Sigmoid colon (tissue), 7 donors: ENCODE measurements around the gene SLC14A1. TPM values are rescaled to one million over a fixed set of nuclear protein-coding genes. Genes with fewer than 3 reads are reported as not detected.

ENCODE experiments used
- DNase-seq: peaks from one replicate; pipeline ENCODE4 v3.0.0-alpha.2; 2019
- H3K27ac ChIP-seq, 4 donors: fragments of 200-600 bp; sonication (generic); one replicate each; pipeline ENCODE4 v1.5.1; 2016 to 2019; ENCODE audit warnings: mild to moderate bottlenecking in 1 of 4
- H3K27me3 ChIP-seq, 3 donors: fragments of 200-600 bp; sonication (generic); one replicate each; pipeline ENCODE4 v1.5.1; 2019; ENCODE audit warnings: mild to moderate bottlenecking in 1 of 3
- H3K36me3 ChIP-seq, 4 donors: fragments of 200-600 bp; sonication (generic); one replicate each; pipeline ENCODE4 v1.5.1; 2016 to 2019
- H3K4me1 ChIP-seq, 4 donors: fragments of 200-600 bp; sonication (generic); one replicate each; pipeline ENCODE4 v1.5.1; 2017 to 2019
- H3K4me3 ChIP-seq, 4 donors: fragments of 200-600 bp; sonication (generic); one replicate each; pipeline ENCODE4 v1.5.1; 2017 to 2019; ENCODE audit warnings: mild to moderate bottlenecking in 2 of 4, moderate library complexity in 1 of 4
- H3K9me3 ChIP-seq, 4 donors: fragments of 200-600 bp in 3 of 4; sonication (generic) in 3 of 4; one replicate each; pipeline versions ENCODE4 v1.5.1 to v1.6.1; 2013 to 2019
- CTCF ChIP-seq, 4 experiments: fragments of 450-650 bp in 3 of 4; fragments of 200-600 bp in 1 of 4; IDR thresholded peaks; one replicate each; pipeline ENCODE4 v1.5.1; 2016 to 2019; ENCODE audit warnings: antibody characterized with exemption in 4 of 4, mild to moderate bottlenecking in 3 of 4, moderate library complexity in 2 of 4
- EP300 ChIP-seq, 4 donors: sonication (generic); formaldehyde crosslinking; IDR thresholded peaks; one replicate each; pipeline ENCODE4 v1.6.1; 2017; ENCODE audit warnings: antibody characterized with exemption in 4 of 4
- POLR2A ChIP-seq, 2 donors: fragments of 450-650 bp; IDR thresholded peaks; one replicate each; pipeline ENCODE4 v1.6.1; 2016; ENCODE audit warnings: antibody characterized with exemption in 2 of 2, mild to moderate bottlenecking in 2 of 2, moderate library complexity in 2 of 2
- POLR2AphosphoS5 ChIP-seq, 4 donors: sonication (generic); formaldehyde crosslinking; IDR thresholded peaks; one replicate each; pipeline ENCODE4 v1.6.1; 2017; ENCODE audit warnings: antibody characterized with exemption in 4 of 4
- WGBS, 2 donors: extraction: QIAGEN DNeasy Blood & Tissue Kit; methylation state at CpG; one replicate each; pipeline ENCODE4 v1.1.7; 2013; 5-methylcytosine and 5-hydroxymethylcytosine counted together
- intact Hi-C: fragments of 100-400 bp; cut with DNase I; formaldehyde crosslinking; loops from one replicate; pipeline ENCODE4 v1.15.1; 2023
- polyA plus RNA-seq, 3 donors: library from polyadenylated mRNA; stranded (reverse); fragments of 200-250 nt; gene quantifications; one replicate each; pipeline ENCODE4 v1.2.3, GENCODE V29; 2013
- total RNA-seq, 4 donors: library from RNA; depleted of rRNA; stranded (reverse); fragments of >200 nt; gene quantifications; one replicate each; pipeline ENCODE4 v1.1.0, GENCODE V29; 2016
- donor health status: healthy with polysubstance abuse.
- donor health status: Bipolar disorder and iron deficiency.
- donor health status: healthy.

Gene SLC14A1
- total and polyA plus RNA-seq, 7 donors = 0.69 to 14.4 (median 1.6) TPM; not detected in 2

- intact Hi-C loops = loop anchor here (10.0 kb wide), 1 partner anchor 57 kb away; no protein-coding TSS in a partner anchor
- DNase-seq = no peak
- Histone ChIP-seq H3K27ac (no peak overlapping the region), H3K36me3 (no peaks in the 10 kb centered on the region), H3K9me3 (no peaks in the 10 kb centered on the region), H3K4me1 (peaks cover 0 to 15% (median 7%) of the 10 kb centered on the region in 4 donors), H3K27me3 (peaks cover 0 to 5% (median 0%) of the 10 kb centered on the region in 3 donors), H3K4me3 (no peak overlapping the region)
- TF ChIP-seq CTCF (IDR thresholded peaks at IDR 0.05) = no peak
- no peak for TF ChIP-seq EP300 (IDR thresholded peaks at IDR 0.05)
- no peak for TF ChIP-seq POLR2A (IDR thresholded peaks at IDR 0.05)
- no peak for TF ChIP-seq POLR2AphosphoS5 (IDR thresholded peaks at IDR 0.05)
- WGBS, 2 donors = 78 to 82% methylated on average over 1 of the region's 1 CpG
These were observed 53.4 kb downstream of the SLC14A1 start for GRCh38 chr18:45777393-45777792.

- Histone ChIP-seq H3K4me1 (peaks cover 0 to 7% (median 5%) of the 10 kb centered on the region in 4 donors), H3K36me3 (no peaks in the 10 kb centered on the region), H3K27me3 (peaks cover 0 to 4% (median 0%) of the 10 kb centered on the region in 3 donors), H3K4me3 (no peak overlapping the region), H3K9me3 (no peaks in the 10 kb centered on the region), H3K27ac (no peak overlapping the region)
- TF ChIP-seq CTCF (IDR thresholded peaks at IDR 0.05) (no peak), EP300 (IDR thresholded peaks at IDR 0.05) (no peak), POLR2AphosphoS5 (IDR thresholded peaks at IDR 0.05) (no peak), POLR2A (IDR thresholded peaks at IDR 0.05) (no peak)
- intact Hi-C loops = no loop called here
- no peak for DNase-seq
- WGBS, 2 donors = 51 to 57% methylated on average over 2 of the region's 2 CpGs
These were observed 56.6 kb downstream of the SLC14A1 start for GRCh38 chr18:45780568-45780967.

DNA sequence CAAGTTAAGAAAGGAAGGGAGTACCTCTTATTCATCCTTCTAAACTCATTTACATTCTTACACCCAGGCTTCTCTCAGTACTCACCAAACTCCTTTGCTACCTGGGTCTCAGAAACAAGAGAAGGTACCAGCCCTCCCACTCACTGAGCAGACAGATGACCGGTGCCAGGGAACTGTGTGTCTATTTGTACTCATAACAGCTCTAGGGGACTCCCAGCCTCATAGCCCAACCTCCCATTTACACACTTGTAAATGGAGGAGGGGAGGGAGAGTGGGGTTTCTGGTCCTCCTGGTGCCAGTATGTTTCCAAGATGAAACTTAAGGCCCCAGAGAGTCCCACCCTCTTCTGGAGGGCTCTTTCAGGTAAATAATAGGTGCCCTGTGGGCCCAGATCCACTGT, 58.7 kb downstream of the SLC14A1 start:
- Histone ChIP-seq H3K4me3 (no peak overlapping the region), H3K9me3 (no peaks in the 10 kb centered on the region), H3K27ac (no peak overlapping the region), H3K4me1 (peaks cover 0 to 3% (median 0%) of the 10 kb centered on the region in 4 donors), H3K27me3 (peaks cover 0 to 4% (median 0%) of the 10 kb centered on the region in 3 donors), H3K36me3 (no peaks in the 10 kb centered on the region)
- intact Hi-C loops = no loop called here
- TF ChIP-seq POLR2AphosphoS5 (IDR thresholded peaks at IDR 0.05) (no peak), POLR2A (IDR thresholded peaks at IDR 0.05) (no peak), EP300 (IDR thresholded peaks at IDR 0.05) (no peak), CTCF (IDR thresholded peaks at IDR 0.05) (no peak)
- WGBS, 2 donors = 35 to 55% methylated on average over 1 of the region's 1 CpG
- DNase-seq = no peak

- 72 to 75% methylated on average over 9 of the region's 9 CpGs for WGBS, 2 donors
- TF ChIP-seq CTCF (IDR thresholded peaks at IDR 0.05) = no peak
- no peak for TF ChIP-seq POLR2AphosphoS5 (IDR thresholded peaks at IDR 0.05)
- TF ChIP-seq EP300 (IDR thresholded peaks at IDR 0.05) = no peak
- no peak for TF ChIP-seq POLR2A (IDR thresholded peaks at IDR 0.05)
- intact Hi-C loops = no loop called here
These were observed 59.4 kb downstream of the SLC14A1 start for GRCh38 chr18:45783097-45784075.

More at GRCh38 chr18:45783097-45784075, 59.4 kb downstream of the SLC14A1 start:
- Histone ChIP-seq H3K27me3 (peaks cover 0 to 4% (median 0%) of the 10 kb centered on the region in 3 donors), H3K36me3 (no peaks in the 10 kb centered on the region), H3K9me3 (no peaks in the 10 kb centered on the region), H3K4me1 (peaks cover 0 to 3% (median 0%) of the 10 kb centered on the region in 4 donors), H3K4me3 (no peak overlapping the region), H3K27ac (no peak overlapping the region)
- no peak for DNase-seq
